Skeletal muscle satellite cell (primary cell): ENCODE results near the gene TMEM198.

ENCODE experiments used
- H3K27me3 ChIP-seq: 2 replicates; pipeline ENCODE4 v1.7.0; 2013; ENCODE audit warnings: low read length; ENCODE audit not compliant: control insufficient read depth, insufficient read depth
- H3K36me3 ChIP-seq: 2 replicates; pipeline ENCODE4 v1.7.0; 2013; ENCODE audit warnings: mild to moderate bottlenecking, control low read depth, low read length; ENCODE audit not compliant: insufficient read depth
- H3K4me1 ChIP-seq: 2 replicates; pipeline ENCODE4 v1.7.0; 2013; ENCODE audit warnings: low read length; ENCODE audit not compliant: control insufficient read depth, insufficient read depth
- H3K4me2 ChIP-seq: 2 replicates; pipeline ENCODE4 v1.7.0; 2013; ENCODE audit warnings: mild to moderate bottlenecking, low read length
- H3K4me3 ChIP-seq: 2 replicates; pipeline ENCODE4 v1.7.0; 2013; ENCODE audit warnings: low read length
- H3K9ac ChIP-seq: 2 replicates; pipeline ENCODE4 v1.7.0; 2013; ENCODE audit warnings: mild to moderate bottlenecking, low read depth, low read length, moderate library complexity
- H3K9me3 ChIP-seq: replicated peaks from 2 replicates; pipeline ENCODE4 v1.7.0; 2013; ENCODE audit warnings: mild to moderate bottlenecking, control low read depth, low read length

TMEM198 gene

DNA sequence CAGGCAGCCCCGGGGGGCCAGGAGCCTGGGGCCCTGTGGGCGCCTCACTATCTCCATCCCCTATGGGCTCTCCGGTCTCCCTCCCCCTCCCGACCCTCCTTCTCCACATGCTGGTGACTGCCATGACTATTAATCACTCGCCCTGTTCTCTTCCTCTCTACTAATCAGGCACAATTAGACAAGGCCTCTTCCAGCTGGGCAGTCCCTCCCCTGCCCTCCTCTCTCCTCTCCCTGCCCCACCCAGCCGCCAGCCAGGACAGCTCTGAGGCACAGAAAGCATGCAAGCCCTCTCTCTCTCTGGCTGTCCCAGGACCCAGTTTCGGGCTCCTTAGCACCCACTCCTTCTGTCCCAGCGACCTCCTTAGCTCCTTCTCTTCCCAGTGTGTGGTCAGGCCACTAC, 23.7 kb upstream of the TMEM198 start:
- H3K9me3 ChIP-seq: no peaks in the 10 kb centered on the region
- H3K9ac ChIP-seq: no peak overlapping the region
- no peaks in the 10 kb centered on the region for H3K36me3 ChIP-seq
- H3K4me1 ChIP-seq: peaks cover 19% of the 10 kb centered on the region
- H3K4me2 ChIP-seq: no peak overlapping the region
- peaks cover 42% of the 10 kb centered on the region for H3K27me3 ChIP-seq
- no peak overlapping the region for H3K4me3 ChIP-seq

DNA sequence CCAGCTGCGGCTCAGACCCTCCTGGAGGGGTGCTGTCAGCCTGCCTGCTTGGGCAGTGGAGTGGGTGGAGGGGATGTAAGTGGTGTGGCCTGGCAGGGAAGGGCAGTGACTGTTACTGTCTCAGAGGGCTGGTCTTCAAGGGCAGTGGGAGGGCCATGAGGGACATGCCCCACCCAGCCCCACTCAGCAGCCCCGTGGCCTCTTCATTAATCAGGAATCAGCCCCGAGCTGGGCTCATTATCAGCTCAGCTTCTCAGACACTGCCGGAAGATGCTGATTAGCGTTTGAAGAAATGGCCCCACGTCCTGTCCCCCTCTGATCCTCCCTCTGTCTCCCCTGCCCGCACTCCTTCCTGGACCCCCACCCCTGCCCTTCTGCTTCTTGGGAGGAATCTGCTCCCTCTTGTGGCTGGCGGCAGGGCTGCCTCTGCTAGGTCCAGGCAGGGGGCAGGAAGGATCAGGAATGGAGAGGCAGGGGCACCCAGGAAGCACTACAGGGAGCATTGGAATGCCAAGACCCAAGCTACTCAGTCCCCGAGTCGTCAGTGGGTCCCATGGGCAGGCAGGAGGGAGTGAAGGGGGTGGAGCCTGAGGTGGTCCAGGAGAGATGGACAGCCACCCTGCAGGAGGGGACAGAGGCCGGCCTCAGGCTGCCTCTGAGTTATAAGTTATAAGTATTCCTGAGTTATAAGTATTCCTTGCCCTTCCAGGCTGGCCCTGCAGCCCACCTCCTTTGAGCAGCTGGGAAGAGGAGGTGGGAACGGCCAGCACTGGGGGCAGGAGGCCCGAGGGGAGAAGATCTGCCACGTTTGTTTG, 22.6 kb upstream of the TMEM198 start:
- Histone ChIP-seq H3K4me1 (peaks cover 19% of the 10 kb centered on the region), H3K4me2 (peak overlapping the region; percentile 76), H3K4me3 (peak overlapping the region; percentile 41), H3K36me3 (no peaks in the 10 kb centered on the region), H3K27me3 (peaks cover 39% of the 10 kb centered on the region), H3K9ac (no peak overlapping the region), H3K9me3 (no peaks in the 10 kb centered on the region)

DNA sequence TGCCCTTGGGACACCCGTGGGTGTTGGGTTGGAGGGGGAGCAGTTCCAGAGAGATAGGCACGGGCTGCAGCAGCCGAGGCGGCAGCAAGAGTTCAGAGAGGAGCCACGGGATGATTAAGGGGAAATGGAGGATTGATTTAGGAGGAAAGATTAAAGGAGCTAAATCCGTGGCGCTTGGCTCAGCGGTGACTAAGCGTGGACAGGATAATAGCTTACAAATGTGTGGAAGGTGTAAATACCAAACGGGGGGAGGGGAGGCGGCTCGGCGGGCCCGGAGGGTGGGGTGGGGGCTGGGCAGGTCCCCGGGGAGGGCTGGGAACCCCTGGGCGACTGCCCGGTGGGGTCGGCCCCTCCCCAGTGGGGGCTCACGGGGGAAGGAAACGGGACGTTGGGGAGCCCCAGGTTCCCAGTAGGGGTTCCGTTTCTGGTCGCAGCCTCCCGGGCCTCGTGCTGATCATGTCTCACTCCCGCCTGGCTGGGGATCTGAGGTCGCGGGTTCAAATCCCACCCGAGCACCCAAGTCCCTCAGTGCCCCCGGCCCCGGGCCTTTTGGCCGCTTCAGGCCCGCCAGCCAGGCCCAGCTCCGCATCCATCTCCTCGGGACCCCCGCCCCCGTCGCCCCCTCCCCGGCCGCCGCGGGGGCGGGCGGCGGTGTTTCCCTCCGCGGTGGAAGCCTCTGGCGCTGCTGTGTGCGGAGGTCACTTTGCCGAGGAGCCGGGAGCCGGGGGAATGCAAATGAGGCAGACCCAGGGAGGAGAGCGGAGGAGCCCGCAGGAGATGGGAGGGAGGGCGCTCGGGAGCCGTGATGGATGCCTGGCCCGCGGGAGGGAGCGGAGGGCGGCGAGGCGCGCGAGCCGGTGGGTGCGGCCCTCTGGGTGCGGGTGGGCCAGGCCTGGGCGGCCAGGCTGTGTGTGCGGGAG, 21.5 kb upstream of the TMEM198 start:
- Histone ChIP-seq H3K9me3 (no peaks in the 10 kb centered on the region), H3K36me3 (no peaks in the 10 kb centered on the region), H3K27me3 (peaks cover 41% of the 10 kb centered on the region), H3K4me2 (peak overlapping the region; percentile 76), H3K4me1 (peaks cover 19% of the 10 kb centered on the region), H3K9ac (no peak overlapping the region), H3K4me3 (peak overlapping the region; percentile 24)

DNA sequence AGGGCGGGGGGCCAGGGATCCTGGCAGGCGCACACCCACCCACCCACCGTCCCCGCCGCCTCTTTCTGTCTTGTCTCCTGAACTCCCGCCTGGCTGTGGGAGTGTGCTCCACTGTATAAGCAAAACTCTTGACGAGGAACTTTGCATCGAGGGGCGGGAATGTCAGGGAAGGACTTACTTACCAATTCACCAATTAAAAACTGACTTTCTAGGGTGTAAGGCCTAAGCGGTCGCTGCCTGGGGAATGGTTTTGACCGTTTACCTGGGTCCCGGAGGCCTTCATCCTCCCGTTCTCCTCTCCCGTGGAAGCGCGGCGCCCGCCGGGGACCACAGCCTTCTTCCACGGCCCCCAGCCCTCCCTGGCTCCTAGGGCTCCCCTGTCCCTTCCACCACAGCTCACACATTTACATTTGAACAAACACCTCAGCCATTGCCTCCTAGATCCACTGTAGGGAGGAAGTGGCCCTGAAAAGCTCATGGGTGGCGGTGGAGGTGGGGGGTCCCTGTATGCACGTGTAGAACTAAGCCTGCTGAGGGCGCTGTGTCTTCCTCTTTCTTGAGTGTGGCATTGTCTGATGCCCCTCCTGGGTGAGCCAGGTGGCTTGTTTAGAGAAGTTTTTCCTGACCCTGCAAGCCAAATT, 20.7 kb upstream of the TMEM198 start:
- no peaks in the 10 kb centered on the region for H3K9me3 ChIP-seq
- H3K36me3 ChIP-seq: no peaks in the 10 kb centered on the region
- H3K4me1 ChIP-seq: peaks cover 19% of the 10 kb centered on the region
- H3K4me3 ChIP-seq: no peak overlapping the region
- H3K4me2 ChIP-seq: no peak overlapping the region
- H3K27me3 ChIP-seq: peaks cover 41% of the 10 kb centered on the region
- H3K9ac ChIP-seq: no peak overlapping the region

DNA sequence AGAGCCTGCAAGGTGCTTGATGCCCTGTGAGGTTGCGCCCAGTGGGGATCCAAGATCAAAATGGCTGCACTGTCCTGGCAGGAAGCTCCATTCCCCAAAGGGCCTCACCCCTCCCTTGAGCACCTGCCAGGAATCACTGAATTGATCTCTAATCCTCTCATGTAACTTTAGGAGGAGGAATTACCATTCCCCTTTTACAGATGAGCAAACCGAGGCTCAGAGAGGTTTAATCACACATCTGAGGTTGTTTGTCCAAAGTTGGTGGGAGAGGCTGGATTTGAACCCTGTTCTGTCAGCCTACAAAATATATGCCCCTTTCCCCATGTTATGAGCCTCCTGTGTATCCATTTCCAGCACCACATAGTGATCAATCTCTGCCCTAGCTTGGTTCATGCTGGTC, 19.0 kb upstream of the TMEM198 start:
- Histone ChIP-seq H3K36me3 (no peaks in the 10 kb centered on the region), H3K9ac (no peak overlapping the region), H3K4me3 (no peak overlapping the region), H3K4me1 (peaks cover 19% of the 10 kb centered on the region), H3K4me2 (no peak overlapping the region), H3K9me3 (no peaks in the 10 kb centered on the region), H3K27me3 (peaks cover 55% of the 10 kb centered on the region)

DNA sequence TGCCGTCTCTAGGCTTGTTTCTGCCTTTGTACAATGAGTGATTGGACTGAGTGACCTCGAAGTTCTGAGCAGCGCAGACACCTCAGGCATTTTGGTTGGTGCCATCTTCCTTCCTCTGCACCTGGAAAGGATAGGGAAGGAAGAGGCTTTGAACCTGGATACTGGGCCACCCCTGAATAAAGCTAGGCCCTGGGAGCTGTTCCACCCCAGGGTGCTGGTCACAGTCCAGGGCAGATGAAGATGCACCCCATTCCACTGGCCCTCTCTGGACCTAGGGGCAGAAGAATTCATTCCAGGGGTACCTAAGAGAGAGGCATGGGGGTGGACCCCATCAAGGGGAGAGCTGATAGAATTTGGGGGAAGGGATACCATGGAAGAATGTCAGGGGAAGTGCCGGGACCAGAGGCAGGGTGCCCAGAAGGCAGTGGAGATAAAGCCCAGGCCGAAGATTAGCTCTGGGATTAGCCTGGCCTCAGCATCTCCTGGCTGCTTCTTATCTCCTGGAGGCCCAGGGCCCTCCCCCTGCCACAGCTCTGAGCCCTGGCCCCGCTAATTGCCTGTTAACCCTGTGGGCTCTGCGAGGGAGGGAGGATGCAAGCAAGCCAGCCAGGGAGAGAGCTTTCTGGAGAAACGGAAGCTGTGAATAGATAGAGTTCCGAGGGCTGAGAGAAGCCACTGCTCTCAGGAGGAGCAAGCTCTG, 18.1 kb upstream of the TMEM198 start:
- Histone ChIP-seq H3K9me3 (no peaks in the 10 kb centered on the region), H3K9ac (no peak overlapping the region), H3K4me1 (peaks cover 19% of the 10 kb centered on the region), H3K4me2 (no peak overlapping the region), H3K4me3 (no peak overlapping the region), H3K36me3 (no peaks in the 10 kb centered on the region), H3K27me3 (peaks cover 55% of the 10 kb centered on the region)

DNA sequence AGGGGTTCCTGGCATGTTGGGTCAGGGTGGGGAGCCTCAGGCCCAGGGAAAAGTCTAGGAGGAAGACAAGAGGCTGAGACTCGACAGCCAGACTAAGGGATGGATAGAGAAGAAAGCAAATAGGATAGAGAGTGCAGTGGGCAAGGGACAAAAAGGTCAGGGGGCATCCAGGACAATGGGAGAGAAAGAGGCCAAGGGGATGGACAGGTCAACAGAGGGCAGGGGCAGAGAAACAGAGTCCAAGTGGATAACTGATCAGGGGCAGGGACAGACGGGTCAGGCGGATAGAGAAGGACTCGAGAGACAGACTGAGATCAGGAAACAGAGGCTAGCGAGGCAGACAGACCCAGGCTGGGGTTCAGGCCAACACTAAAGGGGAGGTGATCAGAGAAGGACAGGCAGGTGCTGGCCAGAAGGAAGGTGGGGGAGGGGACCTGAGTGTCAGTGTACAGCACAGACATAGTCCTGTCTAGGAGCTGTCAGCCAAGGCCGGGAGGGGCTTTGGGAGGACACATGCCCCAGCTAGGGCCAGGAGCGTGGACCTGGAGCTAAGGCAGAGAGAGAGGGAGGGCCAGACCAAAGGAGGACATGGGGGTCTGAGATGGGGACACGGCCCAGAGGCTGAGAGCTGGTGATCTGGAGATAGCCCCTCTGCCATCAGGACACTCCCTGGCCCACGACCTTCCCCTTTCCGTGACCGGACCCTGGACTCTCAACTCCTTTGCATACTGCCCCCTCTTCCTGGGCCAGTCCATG, 17.3 kb upstream of the TMEM198 start:
- Histone ChIP-seq H3K36me3 (no peaks in the 10 kb centered on the region), H3K27me3 (peaks cover 57% of the 10 kb centered on the region), H3K4me3 (no peak overlapping the region), H3K9me3 (no peaks in the 10 kb centered on the region), H3K4me1 (peaks cover 12% of the 10 kb centered on the region), H3K4me2 (no peak overlapping the region), H3K9ac (no peak overlapping the region)

DNA sequence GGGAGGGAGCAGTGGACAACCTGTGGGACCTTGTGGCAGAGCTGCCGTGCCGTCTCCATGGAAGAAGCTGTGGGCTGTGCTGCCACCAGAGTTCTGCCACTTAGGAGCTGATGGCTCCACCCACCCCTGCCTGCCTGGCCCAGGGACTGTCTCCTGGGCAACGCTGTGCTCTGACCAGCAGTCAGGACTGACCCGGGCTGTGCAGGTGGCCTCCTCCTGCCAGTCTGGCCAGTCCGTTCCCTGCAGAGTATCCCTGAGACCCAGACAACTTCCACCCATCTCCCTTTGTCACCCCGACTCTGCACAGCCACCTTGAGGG, 16.8 kb upstream of the TMEM198 start:
- Histone ChIP-seq H3K9ac (no peak overlapping the region), H3K4me1 (peaks cover 6% of the 10 kb centered on the region), H3K36me3 (no peaks in the 10 kb centered on the region), H3K4me3 (no peak overlapping the region), H3K9me3 (no peaks in the 10 kb centered on the region), H3K4me2 (no peak overlapping the region), H3K27me3 (peaks cover 59% of the 10 kb centered on the region)

DNA sequence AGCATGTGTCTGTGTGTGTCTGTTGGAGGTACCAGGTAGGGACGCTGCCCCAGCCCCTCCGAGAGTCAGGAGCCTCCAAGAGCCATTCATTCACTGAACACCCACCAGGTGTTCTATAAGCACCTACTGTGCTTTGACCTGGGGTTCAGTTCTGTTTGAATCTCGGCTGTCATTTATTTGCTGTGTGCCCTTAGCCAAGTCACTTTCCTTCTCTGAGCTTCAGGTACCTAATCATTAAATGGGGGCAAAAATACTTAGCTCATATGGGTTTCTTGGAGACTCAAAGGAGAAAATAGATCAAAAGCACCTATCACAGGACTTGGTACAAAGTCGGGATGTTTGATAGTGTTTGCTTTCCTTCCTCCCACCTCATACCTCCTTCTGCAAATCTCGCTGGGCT, 16.4 kb upstream of the TMEM198 start:
- Histone ChIP-seq H3K4me1 (peaks cover 3% of the 10 kb centered on the region), H3K27me3 (peaks cover 59% of the 10 kb centered on the region), H3K4me2 (no peak overlapping the region), H3K36me3 (no peaks in the 10 kb centered on the region), H3K9ac (no peak overlapping the region), H3K4me3 (no peak overlapping the region), H3K9me3 (no peaks in the 10 kb centered on the region)

DNA sequence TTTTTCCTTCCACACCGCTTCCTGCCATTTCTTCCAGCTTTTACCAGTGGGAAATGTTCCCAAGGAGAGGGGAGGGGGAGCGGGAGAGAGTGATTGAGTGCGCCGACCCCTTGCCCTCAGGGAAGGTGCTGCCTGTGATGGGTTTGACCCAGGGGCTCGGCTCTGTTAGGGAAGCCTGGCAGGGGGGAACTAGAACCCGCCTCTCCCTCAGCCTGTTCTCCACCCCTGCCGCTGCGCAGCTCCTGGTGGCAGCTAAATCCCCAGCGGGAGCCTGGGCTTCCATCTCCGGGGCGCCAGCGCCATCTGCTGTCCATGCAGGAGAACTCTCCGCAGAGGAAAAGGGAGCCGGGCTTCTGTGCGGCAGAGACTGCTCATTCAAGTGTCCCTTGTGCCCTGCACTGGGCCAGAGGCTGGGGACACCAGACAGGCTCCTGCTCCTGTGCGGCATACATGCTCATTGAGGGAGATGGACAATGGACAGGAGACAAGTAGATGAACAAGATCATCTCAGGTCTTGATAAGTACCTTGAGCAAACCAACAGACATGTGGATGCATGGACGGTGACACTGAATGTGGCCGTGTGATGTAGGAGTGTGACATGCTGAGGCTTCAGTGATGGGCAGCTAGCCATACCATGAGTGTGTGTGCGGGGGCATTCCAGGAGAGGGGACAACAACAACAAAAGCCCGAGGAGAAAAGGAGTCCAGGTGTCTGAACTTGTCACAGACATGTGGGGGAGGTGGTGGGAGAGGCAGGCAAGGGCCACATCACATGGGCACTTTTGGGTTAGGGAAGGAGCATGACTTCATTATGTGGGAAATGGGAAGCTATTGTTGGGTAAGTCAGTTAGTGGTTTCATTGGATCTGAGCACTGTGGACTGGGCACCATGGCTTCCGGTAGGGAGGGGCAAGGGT, 13.5 kb upstream of the TMEM198 start:
- Histone ChIP-seq H3K4me2 (peak overlapping the region; percentile 70), H3K36me3 (no peaks in the 10 kb centered on the region), H3K9ac (no peak overlapping the region), H3K4me3 (peak overlapping the region; percentile 42), H3K4me1 (no peaks in the 10 kb centered on the region), H3K27me3 (peaks cover 43% of the 10 kb centered on the region), H3K9me3 (no peaks in the 10 kb centered on the region)
